SH-SY5Y (cell line): ENCODE measurements around the gene SWAP70.

Experiments used
- GATA2 ChIP-seq: IDR thresholded peaks from 2 replicates; pipeline ENCODE4 v1.6.1; 2011; ENCODE audit warnings: mild to moderate bottlenecking, low read depth, low read length
- GATA3 ChIP-seq: IDR thresholded peaks from 2 replicates; pipeline ENCODE4 v1.6.1; 2011; ENCODE audit warnings: low read depth, mild to moderate bottlenecking, low read length, moderate library complexity

DNA sequence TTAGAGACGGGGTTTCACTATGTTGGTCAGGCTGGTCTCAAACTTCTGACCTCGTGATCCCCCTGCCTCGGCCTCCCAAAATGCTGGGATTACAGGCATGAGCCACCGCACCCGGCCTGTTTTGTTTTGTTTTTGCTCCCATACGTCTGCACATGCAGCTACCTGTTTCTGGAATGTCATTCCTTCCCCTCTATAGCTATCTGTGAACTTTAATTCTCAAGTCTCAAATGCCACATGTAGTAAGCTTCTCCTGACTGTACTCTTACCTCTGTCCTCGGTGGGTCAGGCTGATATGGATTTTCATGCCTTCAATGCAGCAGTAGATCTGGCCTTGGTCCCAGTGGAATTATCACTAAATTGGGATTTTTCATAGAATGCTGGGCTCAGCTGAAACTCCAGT is 12.4 kb upstream of the SWAP70 start:
- TF ChIP-seq GATA2: no peak
- TF ChIP-seq GATA3: no peak
